ENCODE data around the gene MFSD2A.
A peak's percentile ranks its signal among the peaks of the same experiment; 100 is the strongest.

MFSD2A gene

GRCh38 chr1:39915499-39916129 is 39.3 kb upstream of the MFSD2A start:
- CTCF ChIA-PET, result interaction anchor here (0.7 to 9.1 kb wide), 9 partner anchors 10 to 116 kb away, joined by 3 to 185 read pairs (median 5); no protein-coding TSS in a partner anchor
- no peak for TF ChIP-seq CTCF (IDR thresholded peaks at IDR 0.05; ENCODE audit: insufficient read depth, low read length, missing control alignments)
- DNase-seq (ENCODE audit: low read depth, low spot score), result no peak
- H3K4me3 ChIP-seq (ENCODE audit: low read depth, low read length), result no peak overlapping the region
- POLR2A ChIA-PET, result no interaction called here

GRCh38 chr1:39917825-39918224 is 37.1 kb upstream of the MFSD2A start:
- POLR2A ChIA-PET, result no interaction called here
- H3K4me3 ChIP-seq (ENCODE audit: low read depth, low read length), result no peak overlapping the region
- no peak for DNase-seq (ENCODE audit: low read depth, low spot score)
- CTCF ChIA-PET, result interaction anchor here (1.3 to 10.9 kb wide), 9 partner anchors 8 to 119 kb away, joined by 4 to 185 read pairs (median 39); partner anchors contain the start of genes MFSD2A and MYCL
- TF ChIP-seq CTCF (IDR thresholded peaks at IDR 0.05; ENCODE audit: insufficient read depth, low read length, missing control alignments), result peak; percentile 9

- no peak for DNase-seq (ENCODE audit: low read depth, low spot score)
- CTCF ChIA-PET, result interaction anchor here (0.7 to 10.9 kb wide), 31 partner anchors 9 to 126 kb away, joined by 3 to 185 read pairs (median 6); partner anchors contain the start of genes MFSD2A and MYCL
- no peak overlapping the region for H3K4me3 ChIP-seq (ENCODE audit: low read depth, low read length)
- peak; percentile 48 for TF ChIP-seq CTCF (IDR thresholded peaks at IDR 0.05; ENCODE audit: insufficient read depth, low read length, missing control alignments)
- POLR2A ChIA-PET, result no interaction called here
Observed at GRCh38 chr1:39919545-39919944, 35.4 kb upstream of the MFSD2A start.

- CTCF ChIA-PET, result interaction anchor here (0.6 to 10.9 kb wide), 6 partner anchors 8 to 109 kb away, joined by 4 to 185 read pairs (median 114); partner anchors contain the start of gene MYCL
- POLR2A ChIA-PET, result no interaction called here
- no peak overlapping the region for H3K4me3 ChIP-seq (ENCODE audit: low read depth, low read length)
- no peak for DNase-seq (ENCODE audit: low read depth, low spot score)
- TF ChIP-seq CTCF (IDR thresholded peaks at IDR 0.05; ENCODE audit: insufficient read depth, low read length, missing control alignments), result no peak
Observed at GRCh38 chr1:39922251-39922688, 32.7 kb upstream of the MFSD2A start.

- no peak for TF ChIP-seq CTCF (IDR thresholded peaks at IDR 0.05; ENCODE audit: insufficient read depth, low read length, missing control alignments)
- ChIA-PET CTCF (interaction anchor here (1.0 to 10.9 kb wide), 9 partner anchors 8 to 108 kb away, joined by 3 to 168 read pairs (median 4); partner anchors contain the start of gene MYCL), POLR2A (interaction anchor here (1.3 kb wide), 1 partner anchor 30 kb away, joined by 4 read pairs; no protein-coding TSS in a partner anchor)
- no peak for DNase-seq (ENCODE audit: low read depth, low spot score)
- no peak overlapping the region for H3K4me3 ChIP-seq (ENCODE audit: low read depth, low read length)
Observed at GRCh38 chr1:39925721-39926342, 29.1 kb upstream of the MFSD2A start.

GRCh38 chr1:39926343-39926793 is 28.6 kb upstream of the MFSD2A start:
- no peak for DNase-seq (ENCODE audit: low read depth, low spot score)
- H3K4me3 ChIP-seq (ENCODE audit: low read depth, low read length), result no peak overlapping the region
- ChIA-PET CTCF (interaction anchor here (1.0 to 10.9 kb wide), 6 partner anchors 9 to 109 kb away, joined by 3 to 168 read pairs (median 12); partner anchors contain the start of gene MYCL), POLR2A (no interaction called here)
- TF ChIP-seq CTCF (IDR thresholded peaks at IDR 0.05; ENCODE audit: insufficient read depth, low read length, missing control alignments), result no peak
